ENCODE results near the gene PDIA5. TPM values are rescaled to one million over a fixed set of nuclear protein-coding genes. Genes with fewer than 3 reads are reported as not detected.

PDIA5 gene
- total RNA-seq, 1 donor from 2014 or later, result 128 TPM

DNA sequence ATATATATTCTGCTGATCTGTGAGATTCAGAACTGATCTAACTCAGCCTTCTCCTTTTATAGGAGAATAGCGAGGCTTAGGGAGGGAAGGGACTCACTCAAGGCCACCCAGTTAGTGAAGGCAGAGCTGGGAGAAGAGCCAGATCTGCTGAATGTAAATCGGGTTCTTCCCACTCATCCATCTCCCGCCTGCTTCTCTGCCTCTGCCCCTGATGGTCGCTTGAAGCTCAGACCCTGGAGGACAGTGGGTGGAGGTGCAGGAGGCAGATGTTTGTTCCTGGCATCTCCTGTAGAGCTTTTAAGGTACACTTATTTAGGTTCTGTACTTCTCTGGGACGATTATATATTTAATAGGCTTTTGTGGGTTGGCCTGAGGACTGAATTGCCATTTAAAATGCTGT is 4.3 kb downstream of the PDIA5 start:
- Mint-ChIP-seq H3K9me3 (ENCODE audit: low read depth) (no peaks in the 10 kb centered on the region), H3K4me3 (ENCODE audit: unreplicated experiment) (peak overlapping the region; percentile 44), H3K27ac (ENCODE audit: unreplicated experiment) (peak overlapping the region; percentile 73), H3K36me3 (ENCODE audit: low read depth) (peaks cover 1% of the 10 kb centered on the region), H3K27me3 (ENCODE audit: low read depth) (no peaks in the 10 kb centered on the region), H3K4me1 (ENCODE audit: low read depth) (peaks cover 82% of the 10 kb centered on the region)
- no peak for DNase-seq (ENCODE audit: low spot score)
- TF ChIP-seq, protein P1, sequence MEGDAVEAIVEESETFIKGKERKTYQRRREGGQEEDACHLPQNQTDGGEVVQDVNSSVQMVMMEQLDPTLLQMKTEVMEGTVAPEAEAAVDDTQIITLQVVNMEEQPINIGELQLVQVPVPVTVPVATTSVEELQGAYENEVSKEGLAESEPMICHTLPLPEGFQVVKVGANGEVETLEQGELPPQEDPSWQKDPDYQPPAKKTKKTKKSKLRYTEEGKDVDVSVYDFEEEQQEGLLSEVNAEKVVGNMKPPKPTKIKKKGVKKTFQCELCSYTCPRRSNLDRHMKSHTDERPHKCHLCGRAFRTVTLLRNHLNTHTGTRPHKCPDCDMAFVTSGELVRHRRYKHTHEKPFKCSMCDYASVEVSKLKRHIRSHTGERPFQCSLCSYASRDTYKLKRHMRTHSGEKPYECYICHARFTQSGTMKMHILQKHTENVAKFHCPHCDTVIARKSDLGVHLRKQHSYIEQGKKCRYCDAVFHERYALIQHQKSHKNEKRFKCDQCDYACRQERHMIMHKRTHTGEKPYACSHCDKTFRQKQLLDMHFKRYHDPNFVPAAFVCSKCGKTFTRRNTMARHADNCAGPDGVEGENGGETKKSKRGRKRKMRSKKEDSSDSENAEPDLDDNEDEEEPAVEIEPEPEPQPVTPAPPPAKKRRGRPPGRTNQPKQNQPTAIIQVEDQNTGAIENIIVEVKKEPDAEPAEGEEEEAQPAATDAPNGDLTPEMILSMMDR (IDR thresholded peaks at IDR 0.05), result peak; percentile 35

DNA sequence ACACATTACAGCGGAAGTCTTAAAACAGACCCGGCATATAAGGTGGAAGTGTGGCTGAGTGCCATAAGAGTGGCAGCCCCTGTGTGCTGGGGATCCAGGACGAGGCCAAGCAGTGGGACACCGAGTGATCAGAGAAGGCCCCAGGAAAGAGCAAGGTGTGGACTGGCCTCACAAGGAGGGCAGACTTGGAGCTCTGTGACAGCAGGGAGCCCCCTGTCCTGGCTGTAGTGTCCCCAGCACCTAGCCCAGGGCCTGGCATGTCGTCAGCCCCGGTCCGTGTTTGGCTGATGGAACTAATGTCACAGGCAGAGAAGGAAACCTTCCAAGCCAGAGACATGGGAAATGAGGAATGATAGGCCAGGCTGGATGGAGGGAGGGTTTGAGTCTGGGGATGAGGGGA is 4.8 kb downstream of the PDIA5 start:
- H3K4me1 Mint-ChIP-seq (ENCODE audit: low read depth), result peaks cover 83% of the 10 kb centered on the region
- H3K27me3 Mint-ChIP-seq (ENCODE audit: low read depth), result no peaks in the 10 kb centered on the region
- H3K4me3 Mint-ChIP-seq (ENCODE audit: unreplicated experiment), result peak overlapping the region; percentile 44
- peaks cover 1% of the 10 kb centered on the region for H3K36me3 Mint-ChIP-seq (ENCODE audit: low read depth)
- TF ChIP-seq, protein P1 (IDR thresholded peaks at IDR 0.05), result no peak
- no peak for DNase-seq (ENCODE audit: low spot score)
- no peaks in the 10 kb centered on the region for H3K9me3 Mint-ChIP-seq (ENCODE audit: low read depth)
- H3K27ac Mint-ChIP-seq (ENCODE audit: unreplicated experiment), result peak overlapping the region; percentile 73

DNA sequence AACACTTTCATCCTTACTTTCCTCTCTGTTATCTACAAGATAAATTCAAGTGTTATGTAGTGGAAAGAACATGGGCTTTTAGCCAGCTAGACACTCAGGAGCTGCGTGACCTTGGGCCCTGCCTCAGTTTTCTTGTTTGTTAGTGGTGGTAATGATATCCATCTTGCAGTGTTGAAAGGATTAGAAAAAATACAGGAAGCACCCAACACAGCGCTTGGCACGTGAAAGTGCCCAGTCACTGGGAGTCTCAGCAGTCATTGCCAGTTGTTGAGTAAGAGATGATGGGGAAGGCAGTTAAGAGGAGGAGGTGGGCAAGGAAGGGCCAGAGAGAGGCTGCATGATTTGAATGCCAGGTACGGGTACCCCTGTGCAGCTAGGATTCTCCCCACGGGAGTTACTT is 5.3 kb downstream of the PDIA5 start:
- peaks cover 85% of the 10 kb centered on the region for H3K4me1 Mint-ChIP-seq (ENCODE audit: low read depth)
- H3K27me3 Mint-ChIP-seq (ENCODE audit: low read depth), result no peaks in the 10 kb centered on the region
- H3K4me3 Mint-ChIP-seq (ENCODE audit: unreplicated experiment), result peak overlapping the region; percentile 29
- no peaks in the 10 kb centered on the region for H3K9me3 Mint-ChIP-seq (ENCODE audit: low read depth)
- no peak for DNase-seq (ENCODE audit: low spot score)
- TF ChIP-seq, protein P1 (IDR thresholded peaks at IDR 0.05), result no peak
- peaks cover 1% of the 10 kb centered on the region for H3K36me3 Mint-ChIP-seq (ENCODE audit: low read depth)
- H3K27ac Mint-ChIP-seq (ENCODE audit: unreplicated experiment), result no peak overlapping the region

DNA sequence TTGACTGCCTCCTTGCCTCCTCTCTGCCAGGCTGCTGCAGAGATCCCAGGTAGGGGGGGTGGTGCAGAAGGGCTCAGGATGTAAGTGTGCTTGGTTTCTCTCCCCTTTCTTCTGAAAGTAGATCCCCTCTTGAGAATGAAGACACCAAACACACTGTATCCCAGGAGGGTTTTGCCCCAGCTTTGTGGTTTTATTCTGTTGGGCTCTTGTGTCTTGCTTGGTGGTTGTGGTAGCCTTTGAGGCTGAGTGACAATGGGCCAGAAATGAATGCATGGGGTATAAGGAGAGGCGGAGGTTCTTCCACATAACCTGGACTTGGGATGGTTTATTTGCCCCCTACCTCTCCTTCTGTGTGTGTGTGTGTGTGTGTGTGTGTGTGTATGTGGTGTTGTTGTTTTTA is 5.7 kb downstream of the PDIA5 start:
- Mint-ChIP-seq H3K27me3 (ENCODE audit: low read depth) (no peaks in the 10 kb centered on the region), H3K4me3 (ENCODE audit: unreplicated experiment) (no peak overlapping the region), H3K9me3 (ENCODE audit: low read depth) (no peaks in the 10 kb centered on the region), H3K36me3 (ENCODE audit: low read depth) (peaks cover 1% of the 10 kb centered on the region), H3K4me1 (ENCODE audit: low read depth) (peaks cover 89% of the 10 kb centered on the region), H3K27ac (ENCODE audit: unreplicated experiment) (no peak overlapping the region)
- DNase-seq (ENCODE audit: low spot score), result no peak
- TF ChIP-seq, protein P1 (IDR thresholded peaks at IDR 0.05), result no peak

DNA sequence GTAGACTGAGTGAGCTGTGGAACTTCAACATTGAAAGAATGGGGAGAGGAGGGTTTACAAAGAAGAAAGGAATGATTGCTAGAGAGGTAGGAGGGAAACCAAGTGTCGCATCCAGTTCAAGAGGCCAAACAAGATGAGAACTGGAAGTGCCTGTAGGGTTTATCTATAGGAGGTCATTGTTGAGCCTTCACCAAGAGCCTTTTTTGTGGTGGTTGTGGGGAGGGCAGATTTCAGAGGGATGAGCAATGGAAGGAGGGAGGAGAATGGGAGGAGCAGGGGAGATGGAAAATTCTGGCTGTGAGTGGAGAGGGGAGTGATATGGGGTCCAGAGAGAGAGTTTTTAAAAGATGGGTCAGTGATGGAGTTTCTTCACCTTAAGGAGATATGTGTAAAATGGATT is 8.5 kb downstream of the PDIA5 start:
- Mint-ChIP-seq H3K4me3 (ENCODE audit: unreplicated experiment) (no peak overlapping the region), H3K4me1 (ENCODE audit: low read depth) (peaks cover 92% of the 10 kb centered on the region), H3K27ac (ENCODE audit: unreplicated experiment) (peak overlapping the region; percentile 71), H3K9me3 (ENCODE audit: low read depth) (no peaks in the 10 kb centered on the region), H3K27me3 (ENCODE audit: low read depth) (no peaks in the 10 kb centered on the region), H3K36me3 (ENCODE audit: low read depth) (peaks cover 2% of the 10 kb centered on the region)
- no peak for DNase-seq (ENCODE audit: low spot score)
- TF ChIP-seq, protein P1 (IDR thresholded peaks at IDR 0.05), result no peak

All from chondrocyte (in vitro differentiated cells).